B cell (primary cell): Measurements from ENCODE around the gene LPCAT1. TPM values are rescaled to one million over a fixed set of nuclear protein-coding genes. Genes with fewer than 3 reads are reported as not detected.

Experiments
- ATAC-seq: fragments of 200-7000 bp; cut with Tn5 transposase; one replicate; pipeline ENCODE4 v1.10.0; 2021; ENCODE audit warnings: low read depth, mild to moderate bottlenecking, moderate number of reproducible peaks, moderate library complexity
- CTCF ChIA-PET: fragments of 350-600 bp; sonication (Branson Sonifier 250); formaldehyde crosslinking; loops from one replicate; lab custom pipeline; 2021; ENCODE audit warnings: antibody characterized with exemption, inconsistent platforms; lab: Charles Lee
- POLR2A ChIA-PET: fragments of 350-600 bp; sonication (Branson Sonifier 250); formaldehyde crosslinking; loops from one replicate; lab custom pipeline; 2021; ENCODE audit warnings: antibody characterized with exemption; lab: Charles Lee
- DNase-seq: peaks from one replicate; pipeline ENCODE4 v3.0.0; 2013
- H2AFZ ChIP-seq: 2 replicates; pipeline ENCODE4 v1.6.1; 2012; ENCODE audit warnings: mild to moderate bottlenecking, low read depth, low read length; ENCODE audit not compliant: insufficient read depth, poor library complexity, severe bottlenecking
- H3K27ac ChIP-seq, 2 donors: 1 replicate in 1 of 2; 2 replicates in 1 of 2; pipeline ENCODE4 v1.5.1; 2012 to 2013; ENCODE audit warnings: low read length in 2 of 2, mild to moderate bottlenecking in 2 of 2, moderate library complexity in 1 of 2
- H3K27me3 ChIP-seq, 4 experiments: fragments of 200-600 bp in 1 of 4; sonication (generic) in 1 of 4; replicated peaks in 1 of 4; 1 replicate in 2 of 4; 2 replicates in 2 of 4; pipeline versions ENCODE4 v1.6.1 to v1.7.0; 2013 to 2016; ENCODE audit warnings: low read length in 3 of 4, mild to moderate bottlenecking in 2 of 4, mixed read lengths in 1 of 4, moderate library complexity in 1 of 4; ENCODE audit not compliant: insufficient read depth in 4 of 4, control insufficient read depth in 3 of 4; ENCODE audit errors: control extremely low read depth in 1 of 4
- H3K36me3 ChIP-seq, 2 experiments: replicated peaks in 1 of 2; 1 replicate in 1 of 2; 2 replicates in 1 of 2; pipeline versions ENCODE4 v1.6.1 to v1.7.1; 2013; ENCODE audit warnings: low read length in 1 of 2; ENCODE audit not compliant: insufficient read depth in 2 of 2, control insufficient read depth in 1 of 2; ENCODE audit errors: control extremely low read depth in 1 of 2, extremely low read depth in 1 of 2
- H3K4me1 ChIP-seq, 2 donors: fragments of 200-600 bp in 1 of 2; sonication (generic) in 1 of 2; 1 replicate in 1 of 2; 2 replicates in 1 of 2; pipeline versions ENCODE4 v1.5.1 to v1.6.1; 2013 to 2017; ENCODE audit warnings: low read length in 2 of 2; ENCODE audit not compliant: control insufficient read depth in 2 of 2, insufficient read depth in 2 of 2
- H3K4me2 ChIP-seq: replicated peaks from 2 replicates; pipeline ENCODE3; 2012; ENCODE audit warnings: mild to moderate bottlenecking, low read depth, low read length; ENCODE audit not compliant: poor library complexity, severe bottlenecking
- H3K4me3 ChIP-seq, 5 experiments: fragments of 200-600 bp in 1 of 5; sonication (generic) in 1 of 5; 1 replicate in 3 of 5; 2 replicates in 2 of 5; pipeline versions ENCODE4 v1.5.1 to v1.7.0; 2011 to 2016; ENCODE audit warnings: low read length in 4 of 5, mild to moderate bottlenecking in 4 of 5, low read depth in 2 of 5, control low read depth in 1 of 5, moderate library complexity in 1 of 5; ENCODE audit not compliant: insufficient read depth in 1 of 5; ENCODE audit errors: control extremely low read depth in 1 of 5, extremely low read depth in 1 of 5
- H3K79me2 ChIP-seq: fragments of 200-600 bp; sonication (generic); one replicate; pipeline ENCODE4 v1.6.0; 2016; ENCODE audit warnings: low read length; ENCODE audit not compliant: control insufficient read depth, insufficient read depth
- H3K9ac ChIP-seq: fragments of 200-600 bp; sonication (generic); 2 replicates; pipeline ENCODE4 v1.6.1; 2017; ENCODE audit warnings: mild to moderate bottlenecking, low read length, moderate library complexity
- H3K9me3 ChIP-seq, 3 donors: one replicate each; pipeline versions ENCODE4 v1.6.1 to v1.7.1; 2013; ENCODE audit warnings: low read length in 2 of 3; ENCODE audit not compliant: control insufficient read depth in 2 of 3, insufficient read depth in 1 of 3; ENCODE audit errors: control extremely low read depth in 1 of 3
- H4K20me1 ChIP-seq: 2 replicates; pipeline ENCODE4 v1.6.0; 2012; ENCODE audit warnings: mild to moderate bottlenecking, low read length; ENCODE audit not compliant: insufficient read depth, control insufficient read depth, poor library complexity, severe bottlenecking
- H3K27ac Mint-ChIP-seq: one replicate; pipeline ENCODE4 v1.8.0; 2021; ENCODE audit warnings: mixed read lengths
- H3K27me3 Mint-ChIP-seq: one replicate; pipeline ENCODE4 v1.8.0; 2021; ENCODE audit warnings: mixed read lengths
- H3K4me1 Mint-ChIP-seq: one replicate; pipeline ENCODE4 v1.8.0; 2021; ENCODE audit warnings: mixed read lengths
- H3K4me3 Mint-ChIP-seq: one replicate; pipeline ENCODE4 v1.8.0; 2021; ENCODE audit warnings: mixed read lengths
- H3K9me3 Mint-ChIP-seq: one replicate; pipeline ENCODE4 v1.8.0; 2022; ENCODE audit warnings: mixed read lengths; ENCODE audit not compliant: insufficient read depth
- CTCF ChIP-seq: fragments of 200-600 bp; IDR thresholded peaks from one replicate; pipeline ENCODE4 v1.8.0; 2022; ENCODE audit warnings: antibody characterized with exemption, mild to moderate bottlenecking
- EZH2 ChIP-seq: IDR thresholded peaks from 2 replicates; pipeline ENCODE4 v1.6.1; 2012; ENCODE audit warnings: borderline replicate concordance, low read depth, mild to moderate bottlenecking, moderate library complexity, low read length; ENCODE audit not compliant: insufficient read depth, poor library complexity, severe bottlenecking
- WGBS: methylation state at CpG from one replicate; pipeline ENCODE4 v1.1.5; 2013; ENCODE audit warnings: missing lambda C conversion rate; ENCODE audit not compliant: insufficient coverage; 5-methylcytosine and 5-hydroxymethylcytosine counted together
- intact Hi-C: fragments of 100-400 bp; cut with micrococcal nuclease; formaldehyde crosslinking; loops from one replicate; pipeline ENCODE4 v1.10.0; 2022
- polyA plus RNA-seq: library from polyadenylated mRNA; depleted of rRNA; stranded (reverse); fragments of >200 nt; gene quantifications from 2 replicates; pipeline ENCODE4 v1.2.3, GENCODE V29; 2012
- total RNA-seq, 2 donors: library from RNA; stranded (reverse); fragments of 120-200 nt in 1 of 2; gene quantifications; 1 replicate in 1 of 2; 2 replicates in 1 of 2; pipeline versions ENCODE4 v1.2.3 to v1.2.4, GENCODE V29; 2013 to 2022

The LPCAT1 gene
- total and polyA plus RNA-seq, 2 donors (not counting 1 experiment from before 2014, with no cell fraction given) = 94.8 to 159 TPM

GRCh38 chr5:1550287-1551076, 26.7 kb upstream of the LPCAT1 start:
- ChIA-PET POLR2A (no interaction called here), CTCF (no interaction called here)
- H3K4me3 Mint-ChIP-seq = no peak overlapping the region
- no peak overlapping the region for H3K27ac ChIP-seq
- intact Hi-C loops = no loop called here
- H3K9me3 Mint-ChIP-seq = no peaks in the 10 kb centered on the region
- peaks cover 0 to 3% (median 0%) of the 10 kb centered on the region in 3 donors for H3K9me3 ChIP-seq
- H3K4me1 ChIP-seq = peaks cover 0 to 6% of the 10 kb centered on the region in 2 donors
- H3K79me2 ChIP-seq = no peaks in the 10 kb centered on the region
- H3K4me2 ChIP-seq = no peak overlapping the region
- no peak overlapping the region for H3K9ac ChIP-seq
- DNase-seq (no peak), ATAC-seq (no peak)
- no peaks in the 10 kb centered on the region for H3K27me3 ChIP-seq
- H2AFZ ChIP-seq = no peak overlapping the region
- WGBS = 97% methylated on average over 15 of the region's 17 CpGs
- H3K4me3 ChIP-seq = no peak overlapping the region
- no peaks in the 10 kb centered on the region for H3K36me3 ChIP-seq
- TF ChIP-seq CTCF = no peak
- no peak for TF ChIP-seq EZH2
- no peaks in the 10 kb centered on the region for H3K27me3 Mint-ChIP-seq
- H4K20me1 ChIP-seq = no peaks in the 10 kb centered on the region
- no peak overlapping the region for H3K27ac Mint-ChIP-seq
- peaks cover 5% of the 10 kb centered on the region for H3K4me1 Mint-ChIP-seq

- Histone ChIP-seq H4K20me1 (no peaks in the 10 kb centered on the region), H3K4me1 (peaks cover 0 to 10% of the 10 kb centered on the region in 2 donors), H3K9ac (no peak overlapping the region), H3K27ac (no peak overlapping the region), H3K4me3 (no peak overlapping the region), H3K36me3 (no peaks in the 10 kb centered on the region), H3K27me3 (no peaks in the 10 kb centered on the region), H3K4me2 (no peak overlapping the region), H2AFZ (no peak overlapping the region), H3K79me2 (no peaks in the 10 kb centered on the region), H3K9me3 (peaks cover 0 to 6% (median 0%) of the 10 kb centered on the region in 3 donors)
- H3K4me3 Mint-ChIP-seq = no peak overlapping the region
- ChIA-PET POLR2A (no interaction called here), CTCF (no interaction called here)
- H3K27me3 Mint-ChIP-seq = no peaks in the 10 kb centered on the region
- no peaks in the 10 kb centered on the region for H3K9me3 Mint-ChIP-seq
- DNase-seq (no peak), ATAC-seq (no peak)
- peaks cover 7% of the 10 kb centered on the region for H3K4me1 Mint-ChIP-seq
- intact Hi-C loops = no loop called here
- 86% methylated on average over 14 of the region's 16 CpGs for WGBS
- TF ChIP-seq CTCF = no peak
- TF ChIP-seq EZH2 = no peak
- no peak overlapping the region for H3K27ac Mint-ChIP-seq
These were observed 25.8 kb upstream of the LPCAT1 start for GRCh38 chr5:1549475-1550030.
